ENCODE data around the gene ZNF511. TPM values are rescaled to one million over a fixed set of nuclear protein-coding genes. Genes with fewer than 3 reads are reported as not detected.

ZNF511 gene
- total RNA-seq, 1 donor: 24.6 TPM

GRCh38 chr10:133272301-133272963 is 36.3 kb upstream of the ZNF511 start:
- TF ChIP-seq CTCF (IDR thresholded peaks at IDR 0.05; ENCODE audit: extremely low read depth, low read depth, low read length): no peak
- no peak overlapping the region for H3K4me2 ChIP-seq (ENCODE audit: insufficient read depth, low read length)
- no peaks in the 10 kb centered on the region for H3K9me3 ChIP-seq (ENCODE audit: low read depth, low read length)
- H3K4me3 ChIP-seq (ENCODE audit: insufficient read depth, low read length): no peak overlapping the region
- H3K4me1 ChIP-seq (ENCODE audit: insufficient read depth, low read length): no peaks in the 10 kb centered on the region
- H3K27me3 ChIP-seq (ENCODE audit: insufficient read depth, low read length): peaks cover 18% of the 10 kb centered on the region
- no peaks in the 10 kb centered on the region for H3K79me2 ChIP-seq (ENCODE audit: insufficient read depth, low read length)
- peaks cover under 1% of the 10 kb centered on the region for H4K20me1 ChIP-seq (ENCODE audit: insufficient read depth, low read length)
- no peak for DNase-seq (ENCODE audit: insufficient read length, low spot score, missing footprints)
- H2AFZ ChIP-seq (ENCODE audit: low read length): no peak overlapping the region
- no peaks in the 10 kb centered on the region for H3K36me3 ChIP-seq (ENCODE audit: insufficient read depth, low read length)
- no peak overlapping the region for H3K27ac ChIP-seq (ENCODE audit: low read depth, low read length)

GRCh38 chr10:133272964-133273420 is 35.7 kb upstream of the ZNF511 start:
- Histone ChIP-seq H3K9me3 (ENCODE audit: low read depth, low read length) (no peaks in the 10 kb centered on the region), H3K4me1 (ENCODE audit: insufficient read depth, low read length) (no peaks in the 10 kb centered on the region), H3K27me3 (ENCODE audit: insufficient read depth, low read length) (peaks cover 19% of the 10 kb centered on the region), H3K36me3 (ENCODE audit: insufficient read depth, low read length) (no peaks in the 10 kb centered on the region), H3K4me2 (ENCODE audit: insufficient read depth, low read length) (no peak overlapping the region), H3K79me2 (ENCODE audit: insufficient read depth, low read length) (no peaks in the 10 kb centered on the region), H3K27ac (ENCODE audit: low read depth, low read length) (no peak overlapping the region), H2AFZ (ENCODE audit: low read length) (no peak overlapping the region), H4K20me1 (ENCODE audit: insufficient read depth, low read length) (peaks cover 6% of the 10 kb centered on the region), H3K4me3 (ENCODE audit: insufficient read depth, low read length) (no peak overlapping the region)
- peak; percentile 91 for DNase-seq (ENCODE audit: insufficient read length, low spot score, missing footprints)
- TF ChIP-seq CTCF (IDR thresholded peaks at IDR 0.05; ENCODE audit: extremely low read depth, low read depth, low read length): no peak

DNA sequence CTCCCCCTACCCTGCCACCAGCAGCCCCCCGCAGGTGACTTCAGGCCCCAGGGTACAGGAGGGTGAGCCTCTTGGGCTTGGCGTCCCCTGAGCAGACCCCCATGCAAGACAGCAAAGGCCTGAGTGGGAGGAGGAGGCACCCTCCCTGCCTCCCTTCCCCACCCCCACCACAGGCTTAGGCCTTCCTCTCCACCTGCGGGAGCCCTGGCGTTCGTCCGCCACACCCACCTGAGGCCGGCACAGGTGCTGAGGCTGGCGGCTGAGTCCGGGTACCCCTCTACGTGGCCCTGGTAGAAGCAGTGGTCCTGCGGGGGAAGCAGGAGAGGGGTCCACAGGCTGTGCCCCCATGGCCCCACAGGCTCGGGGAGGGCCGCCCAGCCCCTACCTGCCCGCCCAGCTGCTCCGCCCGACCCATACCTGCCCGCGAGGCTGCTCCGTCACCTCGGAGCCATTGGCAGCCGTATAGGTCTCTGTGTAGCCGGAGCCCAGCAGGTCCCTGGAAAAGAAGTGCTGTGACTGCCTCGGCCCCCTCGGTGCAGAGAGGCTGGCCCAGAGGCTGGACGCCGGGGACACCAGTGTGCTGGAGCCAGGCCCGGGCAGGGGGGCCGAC is 35.1 kb upstream of the ZNF511 start:
- H3K4me1 ChIP-seq (ENCODE audit: insufficient read depth, low read length): no peaks in the 10 kb centered on the region
- H3K4me3 ChIP-seq (ENCODE audit: insufficient read depth, low read length): no peak overlapping the region
- no peaks in the 10 kb centered on the region for H3K79me2 ChIP-seq (ENCODE audit: insufficient read depth, low read length)
- no peak for TF ChIP-seq CTCF (IDR thresholded peaks at IDR 0.05; ENCODE audit: extremely low read depth, low read depth, low read length)
- peaks cover 10% of the 10 kb centered on the region for H4K20me1 ChIP-seq (ENCODE audit: insufficient read depth, low read length)
- no peaks in the 10 kb centered on the region for H3K36me3 ChIP-seq (ENCODE audit: insufficient read depth, low read length)
- H2AFZ ChIP-seq (ENCODE audit: low read length): no peak overlapping the region
- no peak for DNase-seq (ENCODE audit: insufficient read length, low spot score, missing footprints)
- H3K9me3 ChIP-seq (ENCODE audit: low read depth, low read length): no peaks in the 10 kb centered on the region
- peaks cover 19% of the 10 kb centered on the region for H3K27me3 ChIP-seq (ENCODE audit: insufficient read depth, low read length)
- H3K4me2 ChIP-seq (ENCODE audit: insufficient read depth, low read length): no peak overlapping the region
- no peak overlapping the region for H3K27ac ChIP-seq (ENCODE audit: low read depth, low read length)

Measured in osteoblast (primary cell).